Endodermal cell (in vitro differentiated cells): ENCODE measurements around the gene CAMK4. TPM values are rescaled to one million over a fixed set of nuclear protein-coding genes. Genes with fewer than 3 reads are reported as not detected.

Source experiments
- DNase-seq: peaks from one replicate; pipeline ENCODE4 v3.0.0-alpha.2; 2017
- H3K27ac ChIP-seq: 2 replicates; pipeline ENCODE4 v1.5.1; 2013; ENCODE audit warnings: mild to moderate bottlenecking, low read depth, low read length, moderate library complexity
- H3K27me3 ChIP-seq: 2 replicates; pipeline ENCODE4 v1.6.1; 2013; ENCODE audit warnings: mild to moderate bottlenecking, low read length, moderate library complexity; ENCODE audit not compliant: insufficient read depth, control insufficient read depth, poor library complexity, severe bottlenecking
- H3K36me3 ChIP-seq: 2 replicates; pipeline ENCODE4 v1.7.0; 2013; ENCODE audit warnings: mild to moderate bottlenecking, low read length, moderate library complexity; ENCODE audit not compliant: control insufficient read depth, insufficient read depth
- H3K4me1 ChIP-seq: one replicate; pipeline ENCODE4 v1.7.0; 2013; ENCODE audit warnings: low read length; ENCODE audit not compliant: control insufficient read depth, insufficient read depth
- H3K4me3 ChIP-seq: 2 replicates; pipeline ENCODE4 v1.5.1; 2013; ENCODE audit warnings: mild to moderate bottlenecking, low read length, moderate library complexity
- H3K9ac ChIP-seq: 2 replicates; pipeline ENCODE4 v1.6.1; 2013; ENCODE audit warnings: mild to moderate bottlenecking, low read length, moderate library complexity; ENCODE audit not compliant: poor library complexity, severe bottlenecking; ENCODE audit errors: extremely low read depth
- H3K9me3 ChIP-seq: 2 replicates; pipeline ENCODE4 v1.6.1; 2013; ENCODE audit warnings: mild to moderate bottlenecking, low read length, moderate library complexity; ENCODE audit not compliant: control insufficient read depth
- H3K27ac Mint-ChIP-seq: 2 replicates; pipeline ENCODE4 v1.8.0; 2020; ENCODE audit warnings: mixed read lengths
- H3K27me3 Mint-ChIP-seq: 2 replicates; pipeline ENCODE4 v1.8.0; 2021; ENCODE audit warnings: mild to moderate bottlenecking, mixed read lengths; ENCODE audit not compliant: insufficient read depth
- H3K36me3 Mint-ChIP-seq: 2 replicates; pipeline ENCODE4 v1.8.0; 2020; ENCODE audit warnings: low read depth, mixed read lengths
- H3K4me1 Mint-ChIP-seq: 2 replicates; pipeline ENCODE4 v1.8.0; 2020; ENCODE audit warnings: mixed read lengths
- H3K4me3 Mint-ChIP-seq: 2 replicates; pipeline ENCODE4 v1.8.0; 2020; ENCODE audit warnings: mild to moderate bottlenecking, moderate library complexity, mixed read lengths
- H3K9me3 Mint-ChIP-seq: 2 replicates; pipeline ENCODE4 v1.8.0; 2020; ENCODE audit warnings: mild to moderate bottlenecking, mixed read lengths
- WGBS, 2 experiments: methylation state at CpG; one replicate each; pipeline versions ENCODE4 v1.1.5 to v1.1.7; 2013; ENCODE audit warnings: missing lambda C conversion rate in 2 of 2, mixed read lengths in 1 of 2; ENCODE audit not compliant: insufficient coverage in 1 of 2, insufficient read length in 1 of 2; 5-methylcytosine and 5-hydroxymethylcytosine counted together
- total RNA-seq, 2 donors: library from RNA; stranded (reverse); fragmentation: NEBNext Ultra II Directional in 1 of 2; extraction: Animal tissue kit (Norgen Biotek cat#: 25700) in 1 of 2; gene quantifications; 2 replicates in 1 of 2; 3 replicates in 1 of 2; pipeline ENCODE4 v1.2.1, GENCODE V29; 2021
- TF ChIP-seq, protein P1 (sequence below): fragments of 200-600 bp; sonication (generic); conservative IDR thresholded peaks from 2 replicates; pipeline ENCODE4 v1.5.0; 2021; ENCODE audit warnings: antibody characterized with exemption, mild to moderate bottlenecking

CAMK4 gene
- total RNA-seq, 2 donors from 2014 or later, result 2.8 to 3.9 TPM

DNA sequence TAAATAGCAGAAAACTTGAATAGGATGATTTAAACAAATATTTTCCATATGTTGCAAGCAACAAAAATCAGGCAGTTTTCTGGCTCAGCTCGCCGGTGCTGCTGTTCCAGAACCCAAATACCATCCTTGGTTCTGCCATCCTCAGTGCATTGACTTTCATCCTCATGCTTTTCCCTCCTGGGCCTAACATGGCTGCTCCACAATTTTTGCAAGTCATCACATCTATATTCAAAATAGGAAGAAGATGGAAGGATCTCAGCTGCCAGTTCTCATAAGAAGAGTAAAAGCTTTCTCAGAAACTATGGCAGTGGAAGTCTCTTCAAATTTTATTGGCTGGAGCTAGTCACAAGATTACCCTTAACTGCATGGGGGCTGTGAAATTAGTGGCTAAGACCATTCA, 151.5 kb downstream of the CAMK4 start:
- no peaks in the 10 kb centered on the region for H3K27me3 Mint-ChIP-seq

GRCh38 chr5:111377306-111377705, 153.1 kb downstream of the CAMK4 start:
- TF ChIP-seq, protein P1, sequence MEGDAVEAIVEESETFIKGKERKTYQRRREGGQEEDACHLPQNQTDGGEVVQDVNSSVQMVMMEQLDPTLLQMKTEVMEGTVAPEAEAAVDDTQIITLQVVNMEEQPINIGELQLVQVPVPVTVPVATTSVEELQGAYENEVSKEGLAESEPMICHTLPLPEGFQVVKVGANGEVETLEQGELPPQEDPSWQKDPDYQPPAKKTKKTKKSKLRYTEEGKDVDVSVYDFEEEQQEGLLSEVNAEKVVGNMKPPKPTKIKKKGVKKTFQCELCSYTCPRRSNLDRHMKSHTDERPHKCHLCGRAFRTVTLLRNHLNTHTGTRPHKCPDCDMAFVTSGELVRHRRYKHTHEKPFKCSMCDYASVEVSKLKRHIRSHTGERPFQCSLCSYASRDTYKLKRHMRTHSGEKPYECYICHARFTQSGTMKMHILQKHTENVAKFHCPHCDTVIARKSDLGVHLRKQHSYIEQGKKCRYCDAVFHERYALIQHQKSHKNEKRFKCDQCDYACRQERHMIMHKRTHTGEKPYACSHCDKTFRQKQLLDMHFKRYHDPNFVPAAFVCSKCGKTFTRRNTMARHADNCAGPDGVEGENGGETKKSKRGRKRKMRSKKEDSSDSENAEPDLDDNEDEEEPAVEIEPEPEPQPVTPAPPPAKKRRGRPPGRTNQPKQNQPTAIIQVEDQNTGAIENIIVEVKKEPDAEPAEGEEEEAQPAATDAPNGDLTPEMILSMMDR, result no peak
- Histone ChIP-seq H3K9me3 (no peaks in the 10 kb centered on the region), H3K4me3 (no peak overlapping the region), H3K27me3 (no peaks in the 10 kb centered on the region), H3K36me3 (no peaks in the 10 kb centered on the region), H3K4me1 (peaks cover 6% of the 10 kb centered on the region), H3K9ac (no peak overlapping the region), H3K27ac (no peak overlapping the region)
- no peak overlapping the region for H3K4me3 Mint-ChIP-seq
- no peaks in the 10 kb centered on the region for H3K36me3 Mint-ChIP-seq
- H3K27me3 Mint-ChIP-seq, result no peaks in the 10 kb centered on the region
- H3K27ac Mint-ChIP-seq, result no peak overlapping the region
- H3K9me3 Mint-ChIP-seq, result no peaks in the 10 kb centered on the region
- peaks cover 4% of the 10 kb centered on the region for H3K4me1 Mint-ChIP-seq
- no peak for DNase-seq

More for the DNA sequence above, 151.5 kb downstream of the CAMK4 start:
- H3K27ac Mint-ChIP-seq, result no peak overlapping the region
- H3K27ac ChIP-seq, result no peak overlapping the region
- TF ChIP-seq, protein P1, result no peak
- H3K4me3 ChIP-seq, result no peak overlapping the region
- no peaks in the 10 kb centered on the region for H3K36me3 ChIP-seq
- DNase-seq, result no peak
- no peaks in the 10 kb centered on the region for H3K27me3 ChIP-seq
- H3K9me3 ChIP-seq, result no peaks in the 10 kb centered on the region
- H3K4me1 Mint-ChIP-seq, result peaks cover 4% of the 10 kb centered on the region
- peaks cover 6% of the 10 kb centered on the region for H3K4me1 ChIP-seq
- no peaks in the 10 kb centered on the region for H3K9me3 Mint-ChIP-seq
- WGBS, 2 experiments, result 82 to 90% methylated on average over 2 of the region's 2 CpGs
- H3K4me3 Mint-ChIP-seq, result no peak overlapping the region
- no peaks in the 10 kb centered on the region for H3K36me3 Mint-ChIP-seq
- H3K9ac ChIP-seq, result no peak overlapping the region

DNA sequence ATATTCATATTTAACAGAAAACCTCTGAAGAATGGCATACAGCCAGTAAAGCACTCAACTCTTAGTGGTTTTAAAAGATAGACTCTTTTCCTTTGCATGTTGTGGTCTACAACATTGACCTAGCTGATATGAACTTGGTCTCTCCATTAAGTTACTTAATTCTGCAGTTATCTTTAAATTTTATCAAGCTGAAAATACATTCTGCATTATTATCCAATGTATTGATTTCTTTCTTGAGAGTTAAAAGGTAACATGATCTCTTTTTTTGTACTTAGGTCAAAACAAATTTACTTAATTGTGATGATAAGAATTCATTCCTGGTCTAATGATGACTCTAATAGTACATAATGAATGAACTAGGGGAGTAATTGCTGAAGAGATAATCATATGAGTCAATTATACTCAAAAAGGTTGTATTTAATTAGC, 155.2 kb downstream of the CAMK4 start:
- Histone ChIP-seq H3K9ac (no peak overlapping the region), H3K9me3 (no peaks in the 10 kb centered on the region), H3K27me3 (no peaks in the 10 kb centered on the region), H3K27ac (no peak overlapping the region), H3K4me1 (peaks cover 6% of the 10 kb centered on the region), H3K4me3 (no peak overlapping the region), H3K36me3 (no peaks in the 10 kb centered on the region)
- Mint-ChIP-seq H3K4me3 (no peak overlapping the region), H3K4me1 (peaks cover 3% of the 10 kb centered on the region), H3K27ac (no peak overlapping the region), H3K27me3 (no peaks in the 10 kb centered on the region), H3K36me3 (no peaks in the 10 kb centered on the region), H3K9me3 (no peaks in the 10 kb centered on the region)
- no peak for DNase-seq
- TF ChIP-seq, protein P1, result no peak
